Vagina (tissue), 2 donors: ENCODE data around the gene RFX2.

Experiments used
- CTCF ChIP-seq, 3 experiments: fragments of 450-650 bp in 2 of 3; fragments of 200-600 bp in 1 of 3; sonication (generic) in 1 of 3; IDR thresholded peaks; one replicate each; pipeline ENCODE4 v1.5.1; 2017 to 2019; ENCODE audit warnings: antibody characterized with exemption in 3 of 3, mild to moderate bottlenecking in 2 of 3, moderate library complexity in 2 of 3
- POLR2A ChIP-seq, 2 donors: fragments of 450-650 bp; IDR thresholded peaks; one replicate each; pipeline ENCODE4 v1.6.1; 2017; ENCODE audit warnings: antibody characterized with exemption in 2 of 2, mild to moderate bottlenecking in 2 of 2, moderate library complexity in 2 of 2

GRCh38 chr19:6060600-6061375 lies 49.5 kb downstream of the RFX2 start:
- TF ChIP-seq CTCF (IDR thresholded peaks at IDR 0.05) (no peak), POLR2A (IDR thresholded peaks at IDR 0.05) (no peak)
